Measurements from ENCODE around the gene KLK11.

DNA sequence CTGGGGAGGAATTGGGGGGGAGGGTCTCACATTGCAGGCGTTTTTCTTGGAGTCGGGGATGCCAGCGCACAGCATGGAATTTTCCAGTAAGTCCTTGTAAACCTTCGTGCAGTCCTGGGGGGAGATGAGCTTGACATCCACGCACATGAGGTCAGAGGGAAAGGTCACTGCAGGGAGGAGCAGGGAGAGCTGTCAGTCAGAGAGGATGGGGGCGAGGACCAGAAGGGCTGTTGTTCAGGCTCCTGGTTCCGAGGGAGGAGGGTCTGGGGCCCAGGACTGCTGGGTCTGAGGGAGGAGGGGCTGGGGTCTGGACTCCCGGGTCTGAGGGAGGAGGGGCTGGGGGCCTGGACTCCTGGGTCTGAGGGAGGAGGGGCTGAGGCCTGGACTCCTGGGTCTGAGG is 46.7 kb downstream of the KLK11 start:
- TF ChIP-seq, protein P1, sequence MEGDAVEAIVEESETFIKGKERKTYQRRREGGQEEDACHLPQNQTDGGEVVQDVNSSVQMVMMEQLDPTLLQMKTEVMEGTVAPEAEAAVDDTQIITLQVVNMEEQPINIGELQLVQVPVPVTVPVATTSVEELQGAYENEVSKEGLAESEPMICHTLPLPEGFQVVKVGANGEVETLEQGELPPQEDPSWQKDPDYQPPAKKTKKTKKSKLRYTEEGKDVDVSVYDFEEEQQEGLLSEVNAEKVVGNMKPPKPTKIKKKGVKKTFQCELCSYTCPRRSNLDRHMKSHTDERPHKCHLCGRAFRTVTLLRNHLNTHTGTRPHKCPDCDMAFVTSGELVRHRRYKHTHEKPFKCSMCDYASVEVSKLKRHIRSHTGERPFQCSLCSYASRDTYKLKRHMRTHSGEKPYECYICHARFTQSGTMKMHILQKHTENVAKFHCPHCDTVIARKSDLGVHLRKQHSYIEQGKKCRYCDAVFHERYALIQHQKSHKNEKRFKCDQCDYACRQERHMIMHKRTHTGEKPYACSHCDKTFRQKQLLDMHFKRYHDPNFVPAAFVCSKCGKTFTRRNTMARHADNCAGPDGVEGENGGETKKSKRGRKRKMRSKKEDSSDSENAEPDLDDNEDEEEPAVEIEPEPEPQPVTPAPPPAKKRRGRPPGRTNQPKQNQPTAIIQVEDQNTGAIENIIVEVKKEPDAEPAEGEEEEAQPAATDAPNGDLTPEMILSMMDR (IDR thresholded peaks at IDR 0.05), result no peak
- no peak for TF ChIP-seq POLR2AphosphoS5 (IDR thresholded peaks at IDR 0.05)
- no peak for TF ChIP-seq POLR2A (IDR thresholded peaks at IDR 0.05)

Measured in sigmoid colon (tissue), 4 donors.